DND-41 (cell line): ENCODE data around the gene MEFV.

Experiments
- EZH2 ChIP-seq: IDR thresholded peaks from 3 replicates; pipeline ENCODE4 v1.6.1; 2012; ENCODE audit warnings: borderline replicate concordance, low read depth, mild to moderate bottlenecking, moderate library complexity, low read length, inconsistent platforms; ENCODE audit not compliant: severe bottlenecking
- TF ChIP-seq, protein P1 (sequence below): IDR thresholded peaks from 2 replicates; pipeline ENCODE4 v1.5.1; 2012; ENCODE audit warnings: borderline replicate concordance, low read length, moderate library complexity, mild to moderate bottlenecking; ENCODE audit not compliant: poor library complexity, severe bottlenecking; ENCODE audit errors: extremely low read depth

DNA sequence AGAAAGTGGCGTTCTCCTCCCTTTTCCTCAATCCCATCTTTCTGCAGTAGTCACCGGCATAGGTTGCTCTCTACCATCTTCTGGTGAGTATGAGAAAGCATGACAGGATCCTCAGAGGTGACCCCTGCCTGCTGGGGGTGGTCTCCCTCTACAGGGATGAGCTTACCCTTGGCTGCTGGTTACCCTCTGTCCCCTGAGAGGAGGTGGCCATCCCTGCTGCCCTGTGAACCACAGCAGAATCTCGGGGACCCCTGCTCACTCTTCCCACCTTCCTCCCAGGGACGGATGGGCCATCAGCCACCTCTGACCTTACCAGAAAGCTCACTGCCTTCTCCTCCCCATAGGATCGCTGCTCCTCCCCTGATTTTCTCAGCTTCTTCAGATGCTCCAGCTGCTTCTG, 7.8 kb downstream of the MEFV start:
- TF ChIP-seq EZH2 = no peak
- TF ChIP-seq, protein P1, sequence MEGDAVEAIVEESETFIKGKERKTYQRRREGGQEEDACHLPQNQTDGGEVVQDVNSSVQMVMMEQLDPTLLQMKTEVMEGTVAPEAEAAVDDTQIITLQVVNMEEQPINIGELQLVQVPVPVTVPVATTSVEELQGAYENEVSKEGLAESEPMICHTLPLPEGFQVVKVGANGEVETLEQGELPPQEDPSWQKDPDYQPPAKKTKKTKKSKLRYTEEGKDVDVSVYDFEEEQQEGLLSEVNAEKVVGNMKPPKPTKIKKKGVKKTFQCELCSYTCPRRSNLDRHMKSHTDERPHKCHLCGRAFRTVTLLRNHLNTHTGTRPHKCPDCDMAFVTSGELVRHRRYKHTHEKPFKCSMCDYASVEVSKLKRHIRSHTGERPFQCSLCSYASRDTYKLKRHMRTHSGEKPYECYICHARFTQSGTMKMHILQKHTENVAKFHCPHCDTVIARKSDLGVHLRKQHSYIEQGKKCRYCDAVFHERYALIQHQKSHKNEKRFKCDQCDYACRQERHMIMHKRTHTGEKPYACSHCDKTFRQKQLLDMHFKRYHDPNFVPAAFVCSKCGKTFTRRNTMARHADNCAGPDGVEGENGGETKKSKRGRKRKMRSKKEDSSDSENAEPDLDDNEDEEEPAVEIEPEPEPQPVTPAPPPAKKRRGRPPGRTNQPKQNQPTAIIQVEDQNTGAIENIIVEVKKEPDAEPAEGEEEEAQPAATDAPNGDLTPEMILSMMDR = no peak
